Stomach (tissue), 9 donors: ENCODE measurements around the gene GHITM. TPM values are rescaled to one million over a fixed set of nuclear protein-coding genes. Genes with fewer than 3 reads are reported as not detected.

Source experiments
- DNase-seq, 2 donors: peaks; one replicate each; pipeline versions ENCODE4 v3.0.0 to v3.0.0-alpha.2; 2013 to 2019
- H3K27ac ChIP-seq, 5 donors: fragments of 200-600 bp in 4 of 5; sonication (generic) in 4 of 5; one replicate each; pipeline ENCODE4 v1.5.1; 2013 to 2019; ENCODE audit warnings: mild to moderate bottlenecking in 1 of 5, moderate library complexity in 1 of 5
- H3K27me3 ChIP-seq, 3 donors: fragments of 200-600 bp; sonication (generic); one replicate each; pipeline ENCODE4 v1.5.1; 2017 to 2019; ENCODE audit warnings: mixed run types in 1 of 3
- H3K36me3 ChIP-seq, 4 donors: fragments of 200-600 bp; sonication (generic); 1 replicate in 3 of 4; 2 replicates in 1 of 4; pipeline ENCODE4 v1.5.1; 2016 to 2019
- H3K4me1 ChIP-seq, 4 donors: fragments of 200-600 bp; sonication (generic); one replicate each; pipeline ENCODE4 v1.5.1; 2016 to 2019
- H3K4me3 ChIP-seq, 4 donors: fragments of 200-600 bp; sonication (generic) in 3 of 4; one replicate each; pipeline ENCODE4 v1.5.1; 2016 to 2019; ENCODE audit warnings: mild to moderate bottlenecking in 1 of 4
- H3K9me3 ChIP-seq, 4 donors: fragments of 200-600 bp; sonication (generic); one replicate each; pipeline ENCODE4 v1.5.1; 2016 to 2019
- EP300 ChIP-seq: sonication (generic); formaldehyde crosslinking; IDR thresholded peaks from one replicate; pipeline ENCODE4 v1.6.1; 2017; ENCODE audit warnings: antibody characterized with exemption
- POLR2A ChIP-seq, 4 donors: fragments of 450-650 bp; IDR thresholded peaks; one replicate each; pipeline ENCODE4 v1.6.1; 2016; ENCODE audit warnings: antibody characterized with exemption in 4 of 4, control low read depth in 2 of 4, mild to moderate bottlenecking in 1 of 4, moderate library complexity in 1 of 4
- POLR2AphosphoS5 ChIP-seq, 3 donors: sonication (generic); formaldehyde crosslinking; IDR thresholded peaks; one replicate each; pipeline ENCODE4 v1.6.1; 2016; ENCODE audit warnings: antibody characterized with exemption in 3 of 3
- WGBS, 5 donors: extraction: QIAGEN DNeasy Blood & Tissue Kit in 3 of 5; methylation state at CpG; one replicate each; pipeline versions ENCODE4 v1.1.5 to v1.1.7; 2013 to 2018; 5-methylcytosine and 5-hydroxymethylcytosine counted together
- intact Hi-C: fragments of 100-400 bp; cut with DNase I; formaldehyde crosslinking; loops from one replicate; pipeline ENCODE4 v1.15.1; 2023; ENCODE audit warnings: low total_unique reads
- polyA plus RNA-seq, 3 donors: library from polyadenylated mRNA; stranded (reverse); fragments of 200-250 nt; gene quantifications; one replicate each; pipeline ENCODE4 v1.2.3, GENCODE V29; 2013
- total RNA-seq, 5 donors: library from RNA; depleted of rRNA; stranded (reverse); fragments of >200 nt; gene quantifications; one replicate each; pipeline versions ENCODE4 v1.1.0 to v1.2.3, GENCODE V29; 2014 to 2016
- TF ChIP-seq, protein P1 (sequence below), 7 experiments: fragments of 450-650 bp in 4 of 7; fragments of 200-600 bp in 3 of 7; sonication (generic) in 3 of 7; IDR thresholded peaks; one replicate each; pipeline ENCODE4 v1.5.1; 2016 to 2019; ENCODE audit warnings: antibody characterized with exemption in 7 of 7, control low read depth in 2 of 7, mild to moderate bottlenecking in 1 of 7
- donor health status: healthy with polysubstance abuse.
- donor health status: Bipolar disorder and iron deficiency.
- donor health status: healthy.

Gene GHITM
- total and polyA plus RNA-seq, 8 donors: 17.5 to 186 (median 106) TPM

DNA sequence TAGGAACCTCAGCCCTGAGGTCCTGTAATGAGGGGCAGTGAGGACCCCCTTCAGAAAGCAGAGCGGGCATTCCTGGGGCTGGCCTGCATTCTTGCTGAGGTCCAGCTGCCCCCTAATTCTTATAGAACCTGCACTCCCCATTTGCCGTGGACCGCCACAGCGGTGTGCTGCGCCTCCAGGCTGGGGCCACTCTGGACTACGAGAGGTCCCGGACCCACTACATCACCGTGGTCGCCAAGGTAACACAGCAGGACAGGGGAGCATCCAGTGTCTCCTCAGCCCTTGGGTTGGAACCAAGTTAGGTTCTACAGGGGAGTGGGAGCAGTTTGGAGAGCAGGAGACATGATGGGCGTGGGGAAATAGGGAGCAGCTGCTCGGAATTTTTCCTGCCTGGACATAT, 62.4 kb downstream of the GHITM start:
- Histone ChIP-seq H3K36me3 (no peaks in the 10 kb centered on the region), H3K27ac (no peak overlapping the region), H3K9me3 (no peaks in the 10 kb centered on the region), H3K27me3 (peaks cover 0 to 43% (median 6%) of the 10 kb centered on the region in 3 donors), H3K4me1 (peaks cover 0 to 9% (median 0%) of the 10 kb centered on the region in 4 donors), H3K4me3 (no peak overlapping the region)
- intact Hi-C loops: no loop called here
- DNase-seq: no peak
- WGBS, 5 donors: 83 to 92% (median 90%) methylated on average over 3 to 11 of the region's 11 CpGs
- no peak for TF ChIP-seq POLR2A (IDR thresholded peaks at IDR 0.05)
- no peak for TF ChIP-seq POLR2AphosphoS5 (IDR thresholded peaks at IDR 0.05)
- TF ChIP-seq, protein P1, sequence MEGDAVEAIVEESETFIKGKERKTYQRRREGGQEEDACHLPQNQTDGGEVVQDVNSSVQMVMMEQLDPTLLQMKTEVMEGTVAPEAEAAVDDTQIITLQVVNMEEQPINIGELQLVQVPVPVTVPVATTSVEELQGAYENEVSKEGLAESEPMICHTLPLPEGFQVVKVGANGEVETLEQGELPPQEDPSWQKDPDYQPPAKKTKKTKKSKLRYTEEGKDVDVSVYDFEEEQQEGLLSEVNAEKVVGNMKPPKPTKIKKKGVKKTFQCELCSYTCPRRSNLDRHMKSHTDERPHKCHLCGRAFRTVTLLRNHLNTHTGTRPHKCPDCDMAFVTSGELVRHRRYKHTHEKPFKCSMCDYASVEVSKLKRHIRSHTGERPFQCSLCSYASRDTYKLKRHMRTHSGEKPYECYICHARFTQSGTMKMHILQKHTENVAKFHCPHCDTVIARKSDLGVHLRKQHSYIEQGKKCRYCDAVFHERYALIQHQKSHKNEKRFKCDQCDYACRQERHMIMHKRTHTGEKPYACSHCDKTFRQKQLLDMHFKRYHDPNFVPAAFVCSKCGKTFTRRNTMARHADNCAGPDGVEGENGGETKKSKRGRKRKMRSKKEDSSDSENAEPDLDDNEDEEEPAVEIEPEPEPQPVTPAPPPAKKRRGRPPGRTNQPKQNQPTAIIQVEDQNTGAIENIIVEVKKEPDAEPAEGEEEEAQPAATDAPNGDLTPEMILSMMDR (IDR thresholded peaks at IDR 0.05): no peak
- TF ChIP-seq EP300: no peak

- Histone ChIP-seq H3K27ac (no peak overlapping the region), H3K9me3 (no peaks in the 10 kb centered on the region), H3K4me3 (no peak overlapping the region), H3K36me3 (no peaks in the 10 kb centered on the region), H3K27me3 (peaks cover 0 to 43% (median 6%) of the 10 kb centered on the region in 3 donors), H3K4me1 (peaks cover 0 to 3% (median 0%) of the 10 kb centered on the region in 4 donors)
- WGBS, 5 donors: 80 to 93% (median 92%) methylated on average over 5 of the region's 5 CpGs
- no peak for DNase-seq
- intact Hi-C loops: no loop called here
- TF ChIP-seq POLR2A (IDR thresholded peaks at IDR 0.05): no peak
- TF ChIP-seq, protein P1 (IDR thresholded peaks at IDR 0.05): no peak
- TF ChIP-seq EP300: no peak
- no peak for TF ChIP-seq POLR2AphosphoS5 (IDR thresholded peaks at IDR 0.05)
These were observed 63.0 kb downstream of the GHITM start for GRCh38 chr10:84202349-84202748.

Other genes with a start within 250 kb of the GHITM start
- gene GPR15LG, start 34.3 kb downstream of the GHITM start, total RNA-seq: 1 to 10 TPM in 1 of 5 donors, not detected in 4; 7.5 TPM
- gene GPR15LG, start 34.3 kb downstream of the GHITM start, polyA plus RNA-seq: 10 to 100 TPM in 1 of 3 donors, under 1 TPM in 1, not detected in 1; 0.92 to 82.4 TPM
- gene CDHR1, start 55.0 kb downstream of the GHITM start, total RNA-seq: 10 to 100 TPM in 1 of 5 donors, under 1 TPM in 1, not detected in 3; 0.18 to 77.6 TPM
- 1 to 10 TPM in 1 of 3 donors, under 1 TPM in 1, not detected in 1; 0.06 to 6.8 TPM for gene CDHR1, start 55.0 kb downstream of the GHITM start, polyA plus RNA-seq
- not detected for gene LRIT2, start 86.0 kb downstream of the GHITM start, total RNA-seq
- gene LRIT2, start 86.0 kb downstream of the GHITM start, polyA plus RNA-seq: not detected
- gene LRIT1, start 102.0 kb downstream of the GHITM start, total RNA-seq: not detected
- gene LRIT1, start 102.0 kb downstream of the GHITM start, polyA plus RNA-seq: not detected
- gene RGR, start 105.5 kb downstream of the GHITM start, total RNA-seq: not detected
- gene RGR, start 105.5 kb downstream of the GHITM start, polyA plus RNA-seq: 1 to 10 TPM in 1 of 3 donors, under 1 TPM in 1, not detected in 1; 0.18 to 2.7 TPM
- gene CCSER2, start 189.1 kb downstream of the GHITM start, total RNA-seq: 10 to 100 TPM in 4 of 5 donors, 1 to 10 TPM in 1; 7.0 to 87.9 (median 46.3) TPM
- 10 to 100 TPM in 2 of 3 donors, 1 to 10 TPM in 1; 8.7 to 20.9 (median 10.1) TPM for gene CCSER2, start 189.1 kb downstream of the GHITM start, polyA plus RNA-seq